Heart left ventricle (tissue), 16 donors: ENCODE results near the gene GBGT1. TPM values are rescaled to one million over a fixed set of nuclear protein-coding genes. Genes with fewer than 3 reads are reported as not detected.

Source experiments
- ATAC-seq, 4 donors: fragments of 200-7000 bp; cut with Tn5 transposase; one replicate each; pipeline ENCODE4 v1.9.1; 2020 to 2022; ENCODE audit warnings: moderate library complexity in 4 of 4, mild to moderate bottlenecking in 3 of 4, moderate number of reproducible peaks in 1 of 4
- DNase-seq, 5 donors: peaks; one replicate each; pipeline ENCODE4 v3.0.0-alpha.2; 2020
- H3K27ac ChIP-seq, 12 donors: fragments of 200-600 bp; sonication (generic) in 4 of 12; one replicate each; pipeline versions ENCODE4 v1.5.0 to v1.8.0; 2016 to 2022; ENCODE audit warnings: mild to moderate bottlenecking in 2 of 12
- H3K27me3 ChIP-seq, 9 donors: fragments of 200-600 bp; sonication (generic) in 2 of 9; one replicate each; pipeline versions ENCODE4 v1.5.1 to v1.8.0; 2016 to 2022; ENCODE audit warnings: mild to moderate bottlenecking in 3 of 9
- H3K36me3 ChIP-seq, 9 donors: fragments of 200-600 bp; sonication (generic) in 2 of 9; one replicate each; pipeline versions ENCODE4 v1.5.0 to v1.8.0; 2018 to 2022; ENCODE audit warnings: mild to moderate bottlenecking in 2 of 9
- H3K4me1 ChIP-seq, 12 donors: fragments of 200-600 bp; sonication (generic) in 4 of 12; one replicate each; pipeline versions ENCODE4 v1.5.0 to v1.8.0; 2016 to 2022; ENCODE audit warnings: mild to moderate bottlenecking in 3 of 12
- H3K4me3 ChIP-seq, 12 donors: fragments of 200-600 bp; sonication (generic) in 4 of 12; one replicate each; pipeline versions ENCODE4 v1.5.0 to v1.8.0; 2017 to 2022; ENCODE audit warnings: mild to moderate bottlenecking in 9 of 12, moderate library complexity in 4 of 12
- H3K9me3 ChIP-seq, 12 donors: fragments of 200-600 bp; sonication (generic) in 4 of 12; one replicate each; pipeline versions ENCODE4 v1.5.0 to v1.8.0; 2016 to 2022; ENCODE audit warnings: mild to moderate bottlenecking in 1 of 12
- POLR2A ChIP-seq, 2 donors: fragments of 450-650 bp; IDR thresholded peaks; one replicate each; pipeline ENCODE4 v1.6.1; 2017; ENCODE audit warnings: antibody characterized with exemption in 2 of 2, mild to moderate bottlenecking in 2 of 2, moderate library complexity in 2 of 2
- WGBS, 4 donors: extraction: QIAGEN DNeasy Blood & Tissue Kit in 2 of 4; methylation state at CpG; one replicate each; pipeline versions ENCODE4 v1.1.5 to v1.1.7; 2013 to 2018; 5-methylcytosine and 5-hydroxymethylcytosine counted together
- intact Hi-C, 10 donors: fragments of 100-400 bp; cut with DNase I; formaldehyde crosslinking; loops; one replicate each; pipeline versions ENCODE4 v1.11.1 to v1.14.2; 2022
- polyA plus RNA-seq, 2 donors: library from polyadenylated mRNA; stranded (reverse); fragments of 200-250 nt; gene quantifications; one replicate each; pipeline ENCODE4 v1.2.3, GENCODE V29; 2013
- total RNA-seq, 9 donors: library from RNA; depleted of rRNA in 2 of 9; stranded (reverse); fragments of >200 nt in 2 of 9; fragmentation: NEBNext Ultra II Directional in 3 of 9; extraction: Animal tissue kit (Norgen Biotek cat#: 25700) in 3 of 9; gene quantifications; one replicate each; pipeline versions ENCODE4 v1.1.0 to v1.2.4, GENCODE V29; 2016 to 2023
- TF ChIP-seq, protein P1 (sequence below), 12 donors: fragments of 200-600 bp; sonication (generic) in 4 of 12; IDR thresholded peaks; one replicate each; pipeline versions ENCODE4 v1.5.0 to v1.8.0; 2018 to 2022; ENCODE audit warnings: antibody characterized with exemption in 12 of 12, mild to moderate bottlenecking in 5 of 12
- donor health status: ischemic (EF 13 %, LVEDD 7.1; RV severe dilation, severe dysfunction).
- donor health status: healthy with polysubstance abuse.
- donor health status: DM: no; HTN: yes; CAD: no.
- donor health status: DM: no; HTN: no; CAD: no.
- donor health status: ischemic (EF 25% LVEDD 6.9; RV normal size, moderate dysfunction).
- donor health status: ischemic (EF 25% LVEDD 5.7; RV mildly dilated, moderate dysfunction).
- donor health status: healthy.
- donor health status: DM: yes; HTN: yes; CAD: no.
- donor health status: ischemic (EF 35%, LVEDD 5.7; RV mildly dilated, moderate dysfunction).
- donor health status: nonischemic (EF 11% LVEDD 7.7; RV severe dilation, severe dysfunction).
- donor health status: DM: yes; HTN: yes; CAD: no.
- donor health status: PGD.
- donor health status: ischemic (EF 29% LVEDD 5.4; RV normal size, mild dysfunction).
- donor health status: nonischemic (EF 23%, LVEDD 6.1; RV moderate dilation, normal function).

GBGT1 gene
- total and polyA plus RNA-seq, 11 donors, result 4.6 to 22.5 (median 7.0) TPM

DNA sequence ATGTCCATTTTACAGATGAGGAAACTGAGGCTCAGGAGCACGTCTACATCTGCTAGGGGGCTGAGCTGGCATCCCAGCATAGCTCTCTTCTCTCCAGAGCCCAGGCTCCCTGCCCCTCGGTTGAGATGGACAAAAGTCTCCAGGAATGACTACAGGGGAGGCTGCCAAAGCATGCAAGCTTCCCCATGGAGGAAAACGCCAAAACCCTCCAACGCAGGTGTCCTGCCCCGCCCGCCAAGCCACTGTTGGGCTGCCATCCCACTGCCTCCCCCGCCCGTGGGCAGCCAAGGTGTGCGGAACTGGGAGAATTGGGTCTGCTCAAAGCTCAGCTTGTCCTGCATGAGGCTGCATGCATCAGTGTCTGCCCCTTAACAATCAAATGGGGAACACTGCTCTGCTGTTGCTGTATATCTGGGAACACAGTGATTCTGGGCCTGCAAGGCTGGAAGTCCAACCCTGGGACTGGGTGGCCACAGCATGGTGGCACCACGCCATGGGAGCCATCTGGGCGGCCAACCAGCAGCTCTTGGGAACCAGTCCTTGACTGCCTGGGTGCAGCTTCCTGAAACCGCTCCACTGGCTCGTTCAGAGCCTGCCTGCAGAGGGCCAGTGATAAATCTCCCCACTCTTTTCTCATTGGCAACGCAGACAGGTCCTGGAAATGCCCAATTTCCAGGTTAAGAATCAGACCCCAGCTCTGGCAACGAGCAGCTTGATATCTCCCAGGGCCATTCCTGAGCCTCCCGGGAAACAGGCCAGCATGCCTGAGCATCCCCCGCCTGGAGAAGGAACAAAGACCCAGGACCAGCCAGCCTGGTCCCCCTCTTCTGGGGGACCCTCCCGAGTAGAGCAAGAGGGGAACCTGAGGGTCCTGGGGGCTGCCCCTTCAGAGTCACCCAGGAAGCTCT lies 46.2 kb downstream of the GBGT1 start:
- H3K4me1 ChIP-seq, result peaks cover 35 to 97% (median 93%) of the 10 kb centered on the region in 12 donors
- WGBS, 4 donors, result 53 to 70% (median 61%) methylated on average over 11 to 18 of the region's 18 CpGs
- peaks cover 0 to 7% (median 0%) of the 10 kb centered on the region in 9 donors for H3K36me3 ChIP-seq
- DNase-seq (peak; percentile 61 to 82 (median 67)), ATAC-seq (no peak)
- no peaks in the 10 kb centered on the region for H3K9me3 ChIP-seq
- intact Hi-C loops, result loop anchor here in 1 of 10 donors (2.0 kb wide), 1 partner anchor 17 kb away; no protein-coding TSS in a partner anchor
- TF ChIP-seq POLR2A (IDR thresholded peaks at IDR 0.05), result no peak
- TF ChIP-seq, protein P1, sequence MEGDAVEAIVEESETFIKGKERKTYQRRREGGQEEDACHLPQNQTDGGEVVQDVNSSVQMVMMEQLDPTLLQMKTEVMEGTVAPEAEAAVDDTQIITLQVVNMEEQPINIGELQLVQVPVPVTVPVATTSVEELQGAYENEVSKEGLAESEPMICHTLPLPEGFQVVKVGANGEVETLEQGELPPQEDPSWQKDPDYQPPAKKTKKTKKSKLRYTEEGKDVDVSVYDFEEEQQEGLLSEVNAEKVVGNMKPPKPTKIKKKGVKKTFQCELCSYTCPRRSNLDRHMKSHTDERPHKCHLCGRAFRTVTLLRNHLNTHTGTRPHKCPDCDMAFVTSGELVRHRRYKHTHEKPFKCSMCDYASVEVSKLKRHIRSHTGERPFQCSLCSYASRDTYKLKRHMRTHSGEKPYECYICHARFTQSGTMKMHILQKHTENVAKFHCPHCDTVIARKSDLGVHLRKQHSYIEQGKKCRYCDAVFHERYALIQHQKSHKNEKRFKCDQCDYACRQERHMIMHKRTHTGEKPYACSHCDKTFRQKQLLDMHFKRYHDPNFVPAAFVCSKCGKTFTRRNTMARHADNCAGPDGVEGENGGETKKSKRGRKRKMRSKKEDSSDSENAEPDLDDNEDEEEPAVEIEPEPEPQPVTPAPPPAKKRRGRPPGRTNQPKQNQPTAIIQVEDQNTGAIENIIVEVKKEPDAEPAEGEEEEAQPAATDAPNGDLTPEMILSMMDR (IDR thresholded peaks at IDR 0.05), result no peak
- H3K4me3 ChIP-seq, result no peak overlapping the region
- H3K27ac ChIP-seq, result peak overlapping the region in 11 of 12 donors; percentile 11 to 97 (median 77)
- no peaks in the 10 kb centered on the region for H3K27me3 ChIP-seq

DNA sequence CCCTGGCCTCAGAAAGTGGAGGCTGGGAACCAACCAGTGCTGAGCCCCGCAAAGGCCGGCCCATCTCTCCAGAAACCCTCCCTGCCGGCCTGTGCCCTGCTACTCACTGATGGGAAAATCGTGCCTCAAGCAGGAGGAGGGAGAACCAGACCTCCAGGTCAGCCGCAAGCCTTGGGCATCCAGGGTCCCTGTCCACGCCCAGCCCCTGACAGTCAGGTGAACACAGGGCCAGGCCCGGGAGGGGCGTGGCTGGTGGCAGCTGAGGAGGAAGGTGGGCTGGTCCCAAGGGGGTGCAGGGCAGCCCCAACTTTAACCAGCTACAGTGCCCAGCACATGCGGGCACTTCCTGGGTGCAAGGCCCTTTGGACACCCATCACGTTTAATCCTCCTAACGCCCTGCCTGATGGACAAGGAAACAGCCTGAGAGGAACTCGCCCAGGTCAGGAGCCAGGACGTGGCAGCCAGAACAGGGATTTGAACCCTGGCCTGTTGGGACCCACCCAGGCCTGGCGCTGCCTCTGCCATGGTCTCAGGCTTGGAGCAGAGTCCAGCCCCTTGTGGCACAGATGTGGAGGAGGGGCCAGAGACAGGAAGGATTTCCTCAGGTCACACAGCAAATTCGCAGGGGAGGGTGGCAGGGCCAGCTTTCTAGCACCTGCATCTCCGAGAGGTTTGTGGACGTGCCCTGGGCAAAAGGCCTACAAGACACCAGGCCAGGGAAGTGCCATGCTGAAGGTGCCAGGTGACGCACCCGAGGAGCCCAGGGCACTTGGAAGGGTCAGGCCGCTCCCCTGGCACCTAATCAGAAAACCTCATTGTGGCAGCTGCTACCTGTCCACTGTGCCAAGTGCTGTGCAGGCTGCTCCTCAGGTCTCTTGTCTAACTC lies 47.1 kb downstream of the GBGT1 start:
- ATAC-seq, result no peak
- Histone ChIP-seq H3K27me3 (no peaks in the 10 kb centered on the region), H3K36me3 (peaks cover 0 to 12% (median under 1%) of the 10 kb centered on the region in 9 donors), H3K4me3 (no peak overlapping the region), H3K9me3 (no peaks in the 10 kb centered on the region), H3K4me1 (peaks cover 35 to 96% (median 89%) of the 10 kb centered on the region in 12 donors), H3K27ac (peak overlapping the region in 10 of 12 donors; percentile 20 to 97 (median 80))
- DNase-seq, result peak in 3 of 5 donors; percentile 25 to 66 (median 36)
- TF ChIP-seq, protein P1 (IDR thresholded peaks at IDR 0.05), result no peak
- TF ChIP-seq POLR2A (IDR thresholded peaks at IDR 0.05), result no peak
- 69 to 80% (median 75%) methylated on average over 10 to 20 of the region's 20 CpGs for WGBS, 4 donors
- intact Hi-C loops, result loop anchor here in 1 of 10 donors (2.0 kb wide), 1 partner anchor 18 kb away; no protein-coding TSS in a partner anchor

DNA sequence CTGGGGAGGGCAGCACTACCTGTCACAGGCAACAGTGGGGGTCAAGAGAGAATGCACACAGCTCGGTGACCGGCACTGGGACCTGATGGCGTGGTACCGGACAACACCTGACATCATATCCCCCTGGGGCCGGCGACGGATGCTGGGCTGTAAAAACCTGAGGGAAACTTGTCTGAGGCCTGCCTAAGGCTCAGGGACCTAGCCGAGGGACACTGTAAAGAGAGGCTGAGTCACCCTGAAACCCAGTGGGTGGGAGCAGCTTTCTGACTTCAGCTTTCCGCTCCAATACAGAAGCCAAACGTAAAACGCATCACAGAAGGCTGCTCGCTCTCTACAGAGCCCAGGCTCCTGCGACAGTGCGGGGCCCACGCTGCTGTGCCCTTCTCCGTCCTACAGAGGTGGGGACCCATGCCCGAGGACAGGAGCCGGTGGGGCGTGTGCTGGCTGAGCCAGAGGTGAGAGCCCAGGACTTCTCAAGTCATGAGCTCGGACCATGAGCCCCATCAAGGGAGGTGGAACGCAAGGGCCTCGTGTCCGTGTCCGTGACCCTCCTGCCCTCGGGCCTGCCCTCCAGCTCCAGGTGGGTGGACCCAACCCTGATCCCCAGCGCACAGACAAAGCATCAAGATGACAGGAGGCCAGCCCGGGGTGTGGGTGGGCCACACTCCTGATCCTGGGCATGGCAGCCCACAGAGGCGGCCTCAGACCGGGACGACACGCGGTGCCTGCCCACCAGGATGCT lies 47.9 kb downstream of the GBGT1 start:
- Histone ChIP-seq H3K27ac (peak overlapping the region in 11 of 12 donors; percentile 67 to 93 (median 81)), H3K4me3 (peak overlapping the region in 1 of 12 donors; percentile 3), H3K4me1 (peaks cover 35 to 91% (median 85%) of the 10 kb centered on the region in 12 donors), H3K36me3 (peaks cover 0 to 20% (median 9%) of the 10 kb centered on the region in 9 donors), H3K9me3 (no peaks in the 10 kb centered on the region), H3K27me3 (no peaks in the 10 kb centered on the region)
- TF ChIP-seq POLR2A (IDR thresholded peaks at IDR 0.05), result no peak
- TF ChIP-seq, protein P1 (IDR thresholded peaks at IDR 0.05), result no peak
- 75 to 83% (median 80%) methylated on average over 23 to 32 of the region's 32 CpGs for WGBS, 4 donors
- intact Hi-C loops, result loop anchor here in 1 of 10 donors (2.0 kb wide), 1 partner anchor 19 kb away; no protein-coding TSS in a partner anchor
- ATAC-seq (no peak), DNase-seq (peak in 3 of 5 donors; percentile 28 to 61 (median 30))
